HCT116 (cell line): ENCODE data around the gene NDUFA3. TPM values are rescaled to one million over a fixed set of nuclear protein-coding genes. Genes with fewer than 3 reads are reported as not detected.

ENCODE experiments used
- ATAC-seq: fragments of 200-7000 bp; cut with Tn5 transposase; 2 replicates; pipeline ENCODE4 v1.9.1; 2020; ENCODE audit warnings: mild to moderate bottlenecking, moderate library complexity
- BruUV-seq: library from RNA; stranded (reverse); fragments of 400-500 nt; replicated peaks from 2 replicates; lab custom pipeline; 2021; lab: Mats Ljungman, UMichigan
- CTCF ChIA-PET: fragments of 300-600 bp; sonication (Branson Sonifier 250); formaldehyde crosslinking; loops from one replicate; lab custom pipeline; 2021; ENCODE audit warnings: antibody characterized with exemption; lab: Charles Lee
- POLR2A ChIA-PET: fragments of 300-600, 350-600 bp; sonication (Branson Sonifier 250); formaldehyde crosslinking; loops from one replicate; lab custom pipeline; 2021; ENCODE audit warnings: antibody characterized with exemption; lab: Charles Lee
- RAD21 ChIA-PET, 2 experiments: fragments of 300-600 bp; sonication (Branson Sonifier 250); formaldehyde crosslinking; loops; one replicate each; lab custom pipeline; 2023; ENCODE audit warnings: low total read pairs in 2 of 2; ENCODE audit not compliant: uncharacterized antibody in 2 of 2, unreplicated experiment in 2 of 2, low non-redundant PET in 1 of 2; lab: Charles Lee
- DNase-seq: peaks from one replicate; pipeline ENCODE4 v3.0.0-alpha.2; 2010; ENCODE audit warnings: low read depth, low spot score
- H2AFZ ChIP-seq: fragments of 200-600 bp; shearing (Covaris generic), sonication (generic); 2 replicates; pipeline ENCODE4 v1.6.1; 2017; ENCODE audit warnings: low read depth, mixed run types, mixed read lengths, antibody characterized with exemption, low read length; ENCODE audit not compliant: poor library complexity, severe bottlenecking
- H3K27ac ChIP-seq: 2 replicates; pipeline ENCODE4 v1.5.1; 2012; ENCODE audit warnings: low read depth, low read length
- H3K27me3 ChIP-seq: fragments of 200-600 bp; sonication (generic); 2 replicates; pipeline ENCODE4 v1.6.1; 2016; ENCODE audit warnings: mixed run types, low read length, mixed read lengths; ENCODE audit not compliant: insufficient read depth
- H3K36me3 ChIP-seq, 2 experiments: fragments of 200-500 bp in 1 of 2; fragments of 200-600 bp in 1 of 2; sonication (Bioruptor generic) in 1 of 2; sonication (generic) in 1 of 2; 2 replicates each; pipeline versions ENCODE4 v1.5.1 to v1.6.1; 2014 to 2016; ENCODE audit warnings: low read length in 2 of 2, inconsistent platforms in 1 of 2, mixed read lengths in 1 of 2, mixed run types in 1 of 2; ENCODE audit not compliant: insufficient read depth in 2 of 2, control insufficient read depth in 1 of 2
- H3K4me1 ChIP-seq, 2 experiments: fragments of 200-600 bp in 1 of 2; sonication (generic) in 1 of 2; 2 replicates each; pipeline versions ENCODE4 v1.5.1 to v1.6.1; 2012 to 2017; ENCODE audit warnings: low read length in 2 of 2, inconsistent platforms in 1 of 2, mild to moderate bottlenecking in 1 of 2, mixed read lengths in 1 of 2, mixed run types in 1 of 2, moderate library complexity in 1 of 2; ENCODE audit not compliant: insufficient read depth in 2 of 2, control insufficient read depth in 1 of 2
- H3K4me2 ChIP-seq: fragments of 200-600 bp; sonication (generic); 2 replicates; pipeline ENCODE4 v1.6.1; 2017; ENCODE audit warnings: mixed run types, low read length, mixed read lengths
- H3K4me3 ChIP-seq, 2 experiments: fragments of 200-600 bp in 1 of 2; sonication (generic) in 1 of 2; replicated peaks in 1 of 2; 2 replicates each; pipeline ENCODE4 v1.5.1; 2011 to 2016; ENCODE audit warnings: low read length in 2 of 2, control low read depth in 1 of 2, low read depth in 1 of 2, mild to moderate bottlenecking in 1 of 2, mixed read lengths in 1 of 2, mixed run types in 1 of 2
- H3K79me2 ChIP-seq: fragments of 200-600 bp; sonication (generic); 2 replicates; pipeline ENCODE4 v1.6.1; 2017; ENCODE audit warnings: mild to moderate bottlenecking, mixed run types, low read length, moderate library complexity, mixed read lengths; ENCODE audit not compliant: insufficient read depth
- H3K9ac ChIP-seq: fragments of 200-600 bp; sonication (generic); 2 replicates; pipeline ENCODE4 v1.6.1; 2016; ENCODE audit warnings: low read length, mixed read lengths
- H3K9me2 ChIP-seq: fragments of 200-600 bp; sonication (generic), shearing (Covaris generic); 2 replicates; pipeline ENCODE4 v1.6.1; 2017; ENCODE audit warnings: mixed run types, mild to moderate bottlenecking, moderate library complexity; ENCODE audit not compliant: insufficient read depth
- H3K9me3 ChIP-seq, 2 experiments: fragments of 200-500 bp in 1 of 2; fragments of 200-600 bp in 1 of 2; sonication (Bioruptor generic) in 1 of 2; sonication (generic) in 1 of 2; 2 replicates each; pipeline ENCODE4 v1.6.1; 2014 to 2017; ENCODE audit warnings: low read length in 2 of 2, mixed read lengths in 2 of 2, inconsistent platforms in 1 of 2, low read depth in 1 of 2, mild to moderate bottlenecking in 1 of 2, mixed run types in 1 of 2, moderate library complexity in 1 of 2; ENCODE audit not compliant: control insufficient read depth in 1 of 2, insufficient read depth in 1 of 2
- H4K20me1 ChIP-seq: fragments of 200-600 bp; sonication (generic), shearing (Covaris generic); 2 replicates; pipeline ENCODE4 v1.6.1; 2017; ENCODE audit warnings: mixed run types, mild to moderate bottlenecking, moderate library complexity; ENCODE audit not compliant: insufficient read depth
- ATF3 ChIP-seq: IDR thresholded peaks from 2 replicates; pipeline ENCODE4 v1.6.1; 2012
- EGR1 ChIP-seq: IDR thresholded peaks from 2 replicates; pipeline ENCODE4 v1.6.1; 2012; ENCODE audit warnings: low read depth
- FOSL1 ChIP-seq: IDR thresholded peaks from 2 replicates; pipeline ENCODE4 v1.6.1; 2012; ENCODE audit warnings: low read depth
- JUND ChIP-seq: IDR thresholded peaks from 2 replicates; pipeline ENCODE4 v1.6.1; 2012
- POLR2A ChIP-seq: IDR thresholded peaks from 2 replicates; pipeline ENCODE4 v1.7.0; 2011; ENCODE audit warnings: borderline replicate concordance; ENCODE audit not compliant: insufficient read depth, insufficient read length; ENCODE audit errors: extremely low read depth
- POLR2AphosphoS5 ChIP-seq: IDR thresholded peaks from 2 replicates; pipeline ENCODE4 v1.6.1; 2011; ENCODE audit warnings: mild to moderate bottlenecking, low read depth, low read length, moderate library complexity
- SIN3A ChIP-seq: IDR thresholded peaks from 2 replicates; pipeline ENCODE4 v1.6.1; 2012; ENCODE audit warnings: low read depth
- SP1 ChIP-seq: IDR thresholded peaks from 2 replicates; pipeline ENCODE4 v1.6.1; 2012; ENCODE audit warnings: low read depth
- TCF7L2 ChIP-seq: IDR thresholded peaks from 2 replicates; pipeline ENCODE4 v1.7.0; 2011; ENCODE audit warnings: borderline replicate concordance, inconsistent platforms; ENCODE audit not compliant: insufficient read depth, insufficient read length; ENCODE audit errors: extremely low read depth
- YY1 ChIP-seq: IDR thresholded peaks from 2 replicates; pipeline ENCODE4 v1.6.1; 2011; ENCODE audit warnings: low read length, low read depth, moderate library complexity, mild to moderate bottlenecking; ENCODE audit not compliant: insufficient replicate concordance; ENCODE audit errors: extremely low read depth
- ZBTB33 ChIP-seq: IDR thresholded peaks from 2 replicates; pipeline ENCODE4 v1.6.1; 2011; ENCODE audit warnings: mild to moderate bottlenecking, low read length, moderate library complexity; ENCODE audit not compliant: insufficient replicate concordance; ENCODE audit errors: extremely low read depth
- ZNF274 ChIP-seq: fragments of 200-500 bp; sonication (Bioruptor generic); IDR thresholded peaks from 2 replicates; pipeline ENCODE4 v1.6.1; 2014; ENCODE audit warnings: mild to moderate bottlenecking, low read depth, low read length, inconsistent platforms
- intact Hi-C: fragments of 100-400 bp; cut with micrococcal nuclease; formaldehyde crosslinking; loops from 2 replicates; pipeline ENCODE4 v1.10.0; 2022
- total RNA-seq: library from RNA; stranded (reverse); gene quantifications from one replicate; pipeline ENCODE4 v1.2.1, GENCODE V29; 2021; ENCODE audit not compliant: unreplicated experiment
- TF ChIP-seq, protein P1 (sequence below): IDR thresholded peaks from 2 replicates; pipeline ENCODE4 v1.6.1; 2012

NDUFA3 gene
- total RNA-seq, 1 experiment from 2014 or later: 149 TPM

- Histone ChIP-seq H3K27me3 (no peaks in the 10 kb centered on the region), H2AFZ (no peak overlapping the region), H3K4me3 (no peak overlapping the region), H3K27ac (no peak overlapping the region), H3K36me3 (no peaks in the 10 kb centered on the region), H4K20me1 (no peaks in the 10 kb centered on the region), H3K4me2 (no peak overlapping the region), H3K79me2 (no peaks in the 10 kb centered on the region), H3K9me3 (no peaks in the 10 kb centered on the region), H3K9ac (no peak overlapping the region), H3K4me1 (no peaks in the 10 kb centered on the region), H3K9me2 (no peaks in the 10 kb centered on the region)
- ChIA-PET POLR2A (no interaction called here), RAD21 (no interaction called here), CTCF (no interaction called here)
- intact Hi-C loops: no loop called here
- no peak for TF ChIP-seq YY1
- TF ChIP-seq POLR2AphosphoS5: no peak
- TF ChIP-seq, protein P1, sequence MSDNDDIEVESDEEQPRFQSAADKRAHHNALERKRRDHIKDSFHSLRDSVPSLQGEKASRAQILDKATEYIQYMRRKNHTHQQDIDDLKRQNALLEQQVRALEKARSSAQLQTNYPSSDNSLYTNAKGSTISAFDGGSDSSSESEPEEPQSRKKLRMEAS: no peak
- TF ChIP-seq ATF3: no peak
- no peak for TF ChIP-seq SIN3A
- no peak for TF ChIP-seq ZNF274
- TF ChIP-seq ZBTB33: no peak
- no peak for TF ChIP-seq SP1
- no peak for TF ChIP-seq POLR2A
- TF ChIP-seq TCF7L2: no peak
- TF ChIP-seq FOSL1: no peak
- TF ChIP-seq JUND: no peak
- TF ChIP-seq EGR1: no peak
- DNase-seq (no peak), ATAC-seq (no peak)
- BruUV-seq: no TSS peak
Observed at GRCh38 chr19:54062643-54063042, 40.0 kb upstream of the NDUFA3 start.
